Chondrocyte (in vitro differentiated cells): ENCODE measurements around the gene TWIST2. TPM values are rescaled to one million over a fixed set of nuclear protein-coding genes. Genes with fewer than 3 reads are reported as not detected.

Experiments
- DNase-seq: peaks from one replicate; pipeline ENCODE4 v3.0.0; 2021; ENCODE audit warnings: mixed read lengths, low spot score
- H3K27ac Mint-ChIP-seq: one replicate; pipeline ENCODE4 v1.8.0; 2021; ENCODE audit warnings: mild to moderate bottlenecking, moderate library complexity, mixed read lengths; ENCODE audit not compliant: unreplicated experiment
- H3K27me3 Mint-ChIP-seq: 2 replicates; pipeline ENCODE4 v1.8.0; 2021; ENCODE audit warnings: low read depth, mixed read lengths
- H3K36me3 Mint-ChIP-seq: 2 replicates; pipeline ENCODE4 v1.8.0; 2021; ENCODE audit warnings: low read depth, mixed read lengths
- H3K4me1 Mint-ChIP-seq: 2 replicates; pipeline ENCODE4 v1.8.0; 2021; ENCODE audit warnings: low read depth, mild to moderate bottlenecking, mixed read lengths
- H3K4me3 Mint-ChIP-seq: one replicate; pipeline ENCODE4 v1.8.0; 2021; ENCODE audit warnings: mild to moderate bottlenecking, moderate library complexity, mixed read lengths; ENCODE audit not compliant: unreplicated experiment
- H3K9me3 Mint-ChIP-seq: 2 replicates; pipeline ENCODE4 v1.8.0; 2021; ENCODE audit warnings: low read depth, mixed read lengths
- CTCF ChIP-seq: fragments of 200-600 bp; sonication (generic); IDR thresholded peaks from 2 replicates; pipeline ENCODE4 v1.5.0; 2021; ENCODE audit warnings: antibody characterized with exemption, mild to moderate bottlenecking, moderate library complexity
- total RNA-seq: library from RNA; stranded (reverse); gene quantifications from 3 replicates; pipeline ENCODE4 v1.2.1, GENCODE V29; 2021

Gene TWIST2
- total RNA-seq, 1 donor from 2014 or later, result 2.4 TPM

GRCh38 chr2:238873381-238873801 is 25.5 kb downstream of the TWIST2 start:
- H3K36me3 Mint-ChIP-seq, result no peaks in the 10 kb centered on the region

GRCh38 chr2:238873841-238874240 is 26.0 kb downstream of the TWIST2 start:
- TF ChIP-seq CTCF, result no peak
- Mint-ChIP-seq H3K4me1 (peaks cover 18% of the 10 kb centered on the region), H3K27ac (no peak overlapping the region), H3K4me3 (no peak overlapping the region), H3K27me3 (no peaks in the 10 kb centered on the region), H3K36me3 (no peaks in the 10 kb centered on the region), H3K9me3 (no peaks in the 10 kb centered on the region)
- DNase-seq, result no peak

More at GRCh38 chr2:238873381-238873801, 25.5 kb downstream of the TWIST2 start:
- no peak for TF ChIP-seq CTCF
- H3K4me1 Mint-ChIP-seq, result peaks cover 22% of the 10 kb centered on the region
- H3K9me3 Mint-ChIP-seq, result no peaks in the 10 kb centered on the region
- no peaks in the 10 kb centered on the region for H3K27me3 Mint-ChIP-seq
- DNase-seq, result no peak
- no peak overlapping the region for H3K4me3 Mint-ChIP-seq
- H3K27ac Mint-ChIP-seq, result no peak overlapping the region

GRCh38 chr2:238874330-238875050 is 26.6 kb downstream of the TWIST2 start:
- DNase-seq, result no peak
- no peak for TF ChIP-seq CTCF
- no peaks in the 10 kb centered on the region for H3K27me3 Mint-ChIP-seq
- H3K27ac Mint-ChIP-seq, result no peak overlapping the region
- peaks cover 13% of the 10 kb centered on the region for H3K4me1 Mint-ChIP-seq
- H3K9me3 Mint-ChIP-seq, result no peaks in the 10 kb centered on the region
- H3K4me3 Mint-ChIP-seq, result no peak overlapping the region
- no peaks in the 10 kb centered on the region for H3K36me3 Mint-ChIP-seq

- H3K4me3 Mint-ChIP-seq, result no peak overlapping the region
- H3K9me3 Mint-ChIP-seq, result no peaks in the 10 kb centered on the region
- H3K4me1 Mint-ChIP-seq, result peaks cover 13% of the 10 kb centered on the region
- no peaks in the 10 kb centered on the region for H3K36me3 Mint-ChIP-seq
- peak; percentile 34 for TF ChIP-seq CTCF
- H3K27ac Mint-ChIP-seq, result no peak overlapping the region
- DNase-seq, result no peak
- H3K27me3 Mint-ChIP-seq, result no peaks in the 10 kb centered on the region
Observed at GRCh38 chr2:238875101-238875470, 27.2 kb downstream of the TWIST2 start.

GRCh38 chr2:238875471-238876231 is 27.8 kb downstream of the TWIST2 start:
- no peak overlapping the region for H3K27ac Mint-ChIP-seq
- H3K4me1 Mint-ChIP-seq, result peaks cover 13% of the 10 kb centered on the region
- H3K4me3 Mint-ChIP-seq, result no peak overlapping the region
- no peaks in the 10 kb centered on the region for H3K36me3 Mint-ChIP-seq
- no peak for TF ChIP-seq CTCF
- H3K9me3 Mint-ChIP-seq, result no peaks in the 10 kb centered on the region
- no peaks in the 10 kb centered on the region for H3K27me3 Mint-ChIP-seq
- no peak for DNase-seq
